Adipose tissue (tissue), 3 donors: ENCODE data around the gene CPPED1. TPM values are rescaled to one million over a fixed set of nuclear protein-coding genes. Genes with fewer than 3 reads are reported as not detected.

Experiments used
- H3K27ac ChIP-seq: one replicate; pipeline ENCODE4 v1.5.1; 2013; ENCODE audit warnings: low read depth, low read length
- WGBS, 3 donors: extraction: QIAGEN DNeasy Blood & Tissue Kit; methylation state at CpG; one replicate each; pipeline ENCODE4 v1.1.7; 2013; 5-methylcytosine and 5-hydroxymethylcytosine counted together
- polyA plus RNA-seq, 3 donors: library from polyadenylated mRNA; stranded (reverse); fragments of 200-250 nt; gene quantifications; one replicate each; pipeline ENCODE4 v1.2.3, GENCODE V29; 2013
- donor health status: healthy with polysubstance abuse.
- donor health status: Bipolar disorder and iron deficiency.
- donor health status: healthy.

Gene CPPED1
- polyA plus RNA-seq, 3 donors: 3.4 to 15.3 (median 11.0) TPM

GRCh38 chr16:12752159-12752558 lies 51.5 kb downstream of the CPPED1 start:
- H3K27ac ChIP-seq: no peak overlapping the region
- WGBS, 3 donors: 37 to 48% (median 40%) methylated on average over 2 of the region's 2 CpGs

GRCh38 chr16:12750554-12750918 lies 53.2 kb downstream of the CPPED1 start:
- 86 to 91% (median 89%) methylated on average over 9 of the region's 9 CpGs for WGBS, 3 donors

GRCh38 chr16:12749076-12749475 lies 54.6 kb downstream of the CPPED1 start:
- WGBS, 3 donors: 93 to 98% (median 97%) methylated on average over 2 of the region's 2 CpGs
- H3K27ac ChIP-seq: no peak overlapping the region

More at GRCh38 chr16:12750554-12750918, 53.2 kb downstream of the CPPED1 start:
- H3K27ac ChIP-seq: no peak overlapping the region

- H3K27ac ChIP-seq: no peak overlapping the region
- 92 to 99% (median 95%) methylated on average over 7 of the region's 7 CpGs for WGBS, 3 donors
These were observed 55.9 kb downstream of the CPPED1 start for GRCh38 chr16:12747827-12748226.

- WGBS, 3 donors: 92 to 93% (median 92%) methylated on average over 2 of the region's 2 CpGs
- H3K27ac ChIP-seq: no peak overlapping the region
These were observed 56.4 kb downstream of the CPPED1 start for GRCh38 chr16:12747261-12747660.

GRCh38 chr16:12744860-12745259 lies 58.8 kb downstream of the CPPED1 start:
- WGBS, 3 donors: 98 to 99% (median 98%) methylated on average over 4 of the region's 4 CpGs
- H3K27ac ChIP-seq: no peak overlapping the region

- no peak overlapping the region for H3K27ac ChIP-seq
- WGBS, 3 donors: 63 to 83% (median 80%) methylated on average over 4 of the region's 4 CpGs
These were observed 60.9 kb downstream of the CPPED1 start for GRCh38 chr16:12742741-12743140.

GRCh38 chr16:12740986-12741610 lies 62.6 kb downstream of the CPPED1 start:
- 85 to 90% (median 89%) methylated on average over 6 of the region's 6 CpGs for WGBS, 3 donors
- no peak overlapping the region for H3K27ac ChIP-seq

GRCh38 chr16:12739738-12740137 lies 63.9 kb downstream of the CPPED1 start:
- no peak overlapping the region for H3K27ac ChIP-seq
- WGBS, 3 donors: 94 to 96% (median 95%) methylated on average over 3 of the region's 3 CpGs

- no peak overlapping the region for H3K27ac ChIP-seq
- WGBS, 3 donors: 78 to 90% (median 86%) methylated on average over 6 of the region's 6 CpGs
These were observed 66.1 kb downstream of the CPPED1 start for GRCh38 chr16:12737563-12737962.

GRCh38 chr16:12735805-12736204 lies 67.9 kb downstream of the CPPED1 start:
- no peak overlapping the region for H3K27ac ChIP-seq
- WGBS, 3 donors: 89 to 96% (median 91%) methylated on average over 2 of the region's 2 CpGs

- no peak overlapping the region for H3K27ac ChIP-seq
These were observed 71.1 kb downstream of the CPPED1 start for GRCh38 chr16:12732600-12732999.

GRCh38 chr16:12729448-12729847 lies 74.2 kb downstream of the CPPED1 start:
- WGBS, 3 donors: 50 to 79% (median 62%) methylated on average over 4 of the region's 4 CpGs
- no peak overlapping the region for H3K27ac ChIP-seq

GRCh38 chr16:12728469-12728868 lies 75.2 kb downstream of the CPPED1 start:
- no peak overlapping the region for H3K27ac ChIP-seq
- 82 to 84% (median 83%) methylated on average over 5 of the region's 5 CpGs for WGBS, 3 donors

GRCh38 chr16:12724226-12724625 lies 79.5 kb downstream of the CPPED1 start:
- WGBS, 3 donors: 87 to 93% (median 92%) methylated on average over 8 of the region's 8 CpGs
- H3K27ac ChIP-seq: no peak overlapping the region

GRCh38 chr16:12723681-12724080 lies 80.0 kb downstream of the CPPED1 start:
- H3K27ac ChIP-seq: no peak overlapping the region
- WGBS, 3 donors: 70 to 74% (median 72%) methylated on average over 5 of the region's 5 CpGs

GRCh38 chr16:12721841-12722421 lies 81.8 kb downstream of the CPPED1 start:
- H3K27ac ChIP-seq: no peak overlapping the region
- 70 to 91% (median 88%) methylated on average over 9 of the region's 9 CpGs for WGBS, 3 donors

- H3K27ac ChIP-seq: no peak overlapping the region
- 91 to 94% (median 92%) methylated on average over 4 of the region's 4 CpGs for WGBS, 3 donors
These were observed 83.7 kb downstream of the CPPED1 start for GRCh38 chr16:12719972-12720371.

GRCh38 chr16:12716658-12717057 lies 87.0 kb downstream of the CPPED1 start:
- WGBS, 3 donors: 67 to 78% (median 73%) methylated on average over 3 of the region's 3 CpGs
- no peak overlapping the region for H3K27ac ChIP-seq

- 39 to 78% (median 59%) methylated on average over 1 of the region's 1 CpG for WGBS, 3 donors
These were observed 93.9 kb downstream of the CPPED1 start for GRCh38 chr16:12709807-12710206.

More at GRCh38 chr16:12709807-12710206, 93.9 kb downstream of the CPPED1 start:
- H3K27ac ChIP-seq: no peak overlapping the region
